HG02642 (cell line): ENCODE data around the gene ARHGEF4.

Experiments
- ATAC-seq: cut with Tn5 transposase; IDR thresholded peaks from one replicate; pipeline ENCODE4 v1.9.1; 2021; ENCODE audit warnings: mild to moderate bottlenecking; ENCODE audit not compliant: unreplicated experiment, poor library complexity

The ARHGEF4 gene

GRCh38 chr2:131044075-131044756 is 207.5 kb downstream of the ARHGEF4 start:
- ATAC-seq: no peak

DNA sequence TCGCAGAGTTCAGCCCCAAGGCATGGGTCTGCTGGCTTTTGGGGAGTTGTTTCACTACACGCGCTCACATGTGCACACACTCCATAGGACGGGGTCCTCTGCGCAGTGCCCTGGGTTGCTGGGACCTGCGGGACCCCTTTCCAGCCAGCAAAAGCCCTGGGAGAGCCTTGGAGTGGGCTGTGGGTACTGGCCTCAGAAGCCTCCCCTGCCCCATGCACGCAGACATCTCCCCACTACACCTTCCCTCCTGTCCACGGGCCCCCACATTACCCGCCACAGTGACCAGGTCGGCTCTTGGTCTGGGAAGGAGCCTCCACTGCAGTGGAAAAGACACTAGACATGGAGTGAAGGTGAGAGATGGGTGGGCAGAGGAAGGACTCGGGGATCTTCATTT is 208.0 kb downstream of the ARHGEF4 start:
- no peak for ATAC-seq

DNA sequence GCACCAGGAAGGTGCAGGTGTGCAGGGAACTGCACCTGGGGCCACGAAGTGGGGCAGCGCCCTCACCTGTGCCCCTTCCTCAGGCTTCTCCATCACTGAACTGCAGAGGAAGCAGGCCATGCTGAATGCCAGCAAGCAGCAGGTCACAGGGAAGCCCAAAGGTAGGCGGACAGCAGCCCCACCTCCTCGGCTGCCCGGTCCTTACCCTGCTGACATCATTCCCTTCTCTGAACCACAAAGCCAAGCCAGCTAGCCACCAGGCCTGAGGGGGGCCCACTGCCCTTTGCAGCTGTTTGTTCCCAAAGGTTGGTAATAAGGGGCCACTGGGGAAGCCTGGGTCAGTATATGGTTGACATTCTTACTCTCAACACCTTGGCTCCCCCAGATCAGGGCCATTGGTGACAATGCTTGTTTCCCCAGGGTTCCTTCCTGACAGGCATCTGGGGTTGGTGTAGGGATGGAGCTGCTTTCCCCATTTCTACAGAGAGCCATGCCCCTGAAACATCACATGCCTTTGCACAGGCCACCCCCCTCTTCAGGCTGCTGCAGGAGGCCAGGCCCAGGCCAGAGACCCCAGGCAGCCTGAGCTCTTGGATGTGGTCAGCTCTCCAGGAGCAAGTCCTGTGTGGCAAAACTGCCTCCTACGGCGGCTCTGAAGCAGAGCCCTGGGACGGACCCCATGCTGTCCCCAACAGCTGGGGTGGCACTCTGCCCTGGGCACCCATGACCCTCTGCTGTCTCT is 208.7 kb downstream of the ARHGEF4 start:
- no peak for ATAC-seq

DNA sequence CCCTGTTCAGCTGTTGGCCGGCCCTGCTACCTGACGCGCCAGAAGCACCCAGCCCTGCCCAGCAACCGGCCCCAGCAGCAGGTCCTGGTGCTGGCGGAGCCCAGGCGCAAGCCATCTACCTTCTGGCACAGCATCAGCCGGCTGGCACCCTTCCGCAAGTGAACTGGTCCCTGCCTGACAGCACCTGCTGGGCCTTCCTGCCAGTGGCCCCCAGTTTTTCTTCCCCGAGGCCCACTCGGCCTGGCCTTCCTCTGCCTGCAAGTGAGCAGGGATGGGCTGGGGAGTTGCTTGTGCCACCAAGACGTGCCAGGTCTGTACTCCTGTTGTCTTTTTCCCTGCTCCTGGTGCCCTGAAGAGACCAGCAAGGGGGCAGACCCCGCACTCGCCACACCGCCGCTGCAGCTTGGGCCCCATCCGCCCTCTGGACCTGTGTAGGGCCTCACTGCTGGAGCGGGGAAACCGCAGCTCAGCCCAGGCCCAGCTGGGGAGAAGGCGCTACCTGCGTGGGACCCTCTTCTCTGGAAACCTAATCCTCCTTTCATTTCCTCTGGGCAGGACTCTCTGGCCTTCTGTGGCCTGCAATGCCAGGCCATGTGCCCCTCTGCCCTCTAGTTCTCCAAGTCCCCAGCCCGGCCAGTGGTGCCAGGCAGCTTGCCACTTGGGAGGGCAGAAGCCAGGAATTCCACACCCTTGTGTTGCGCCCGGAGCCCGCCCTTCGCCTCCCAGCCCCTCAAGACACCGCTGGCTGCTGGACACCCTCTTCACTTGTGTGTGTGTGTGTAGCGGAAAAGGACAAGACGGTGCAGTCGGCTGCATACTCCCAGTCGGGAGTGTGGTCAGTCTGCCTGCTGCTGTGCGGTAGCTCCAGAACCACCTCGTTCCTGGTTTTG is 209.6 kb downstream of the ARHGEF4 start:
- no peak for ATAC-seq

- ATAC-seq: no peak
Observed at GRCh38 chr2:131046918-131047652, 210.4 kb downstream of the ARHGEF4 start.

- ATAC-seq: no peak
Observed at GRCh38 chr2:131047920-131048560, 211.3 kb downstream of the ARHGEF4 start.

- no peak for ATAC-seq
Observed at GRCh38 chr2:131048641-131049040, 211.9 kb downstream of the ARHGEF4 start.

DNA sequence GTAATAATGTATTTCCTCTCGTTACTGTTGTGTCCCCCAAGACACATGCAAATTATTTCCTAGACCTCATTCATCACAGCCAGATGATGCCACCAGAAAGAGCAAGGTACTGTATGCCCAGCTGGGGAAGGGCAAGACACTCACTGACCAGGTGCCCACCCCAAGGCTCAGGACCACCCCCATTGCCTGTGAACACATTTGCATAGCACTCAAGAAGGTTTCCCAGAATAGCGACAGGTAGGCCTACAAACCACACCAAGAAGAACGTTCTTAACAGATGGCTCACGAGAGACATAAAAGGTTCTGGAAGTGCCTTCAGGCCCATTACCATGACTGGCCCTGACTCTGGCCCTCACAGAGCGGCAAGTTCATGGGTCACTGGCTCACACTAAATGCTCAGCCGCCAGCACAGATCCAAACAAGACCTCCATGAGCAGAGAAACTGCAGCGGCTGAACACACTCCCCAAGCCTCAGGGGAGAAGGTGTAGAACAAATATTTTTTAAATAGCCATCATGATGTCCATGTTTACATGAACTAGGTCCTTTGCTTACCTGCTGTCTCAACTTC is 212.5 kb downstream of the ARHGEF4 start:
- ATAC-seq: no peak

GRCh38 chr2:131050896-131051295 is 214.2 kb downstream of the ARHGEF4 start:
- ATAC-seq: no peak

- ATAC-seq: no peak
Observed at GRCh38 chr2:131052741-131053263, 216.1 kb downstream of the ARHGEF4 start.

- ATAC-seq: no peak
Observed at GRCh38 chr2:131054488-131054887, 217.8 kb downstream of the ARHGEF4 start.

DNA sequence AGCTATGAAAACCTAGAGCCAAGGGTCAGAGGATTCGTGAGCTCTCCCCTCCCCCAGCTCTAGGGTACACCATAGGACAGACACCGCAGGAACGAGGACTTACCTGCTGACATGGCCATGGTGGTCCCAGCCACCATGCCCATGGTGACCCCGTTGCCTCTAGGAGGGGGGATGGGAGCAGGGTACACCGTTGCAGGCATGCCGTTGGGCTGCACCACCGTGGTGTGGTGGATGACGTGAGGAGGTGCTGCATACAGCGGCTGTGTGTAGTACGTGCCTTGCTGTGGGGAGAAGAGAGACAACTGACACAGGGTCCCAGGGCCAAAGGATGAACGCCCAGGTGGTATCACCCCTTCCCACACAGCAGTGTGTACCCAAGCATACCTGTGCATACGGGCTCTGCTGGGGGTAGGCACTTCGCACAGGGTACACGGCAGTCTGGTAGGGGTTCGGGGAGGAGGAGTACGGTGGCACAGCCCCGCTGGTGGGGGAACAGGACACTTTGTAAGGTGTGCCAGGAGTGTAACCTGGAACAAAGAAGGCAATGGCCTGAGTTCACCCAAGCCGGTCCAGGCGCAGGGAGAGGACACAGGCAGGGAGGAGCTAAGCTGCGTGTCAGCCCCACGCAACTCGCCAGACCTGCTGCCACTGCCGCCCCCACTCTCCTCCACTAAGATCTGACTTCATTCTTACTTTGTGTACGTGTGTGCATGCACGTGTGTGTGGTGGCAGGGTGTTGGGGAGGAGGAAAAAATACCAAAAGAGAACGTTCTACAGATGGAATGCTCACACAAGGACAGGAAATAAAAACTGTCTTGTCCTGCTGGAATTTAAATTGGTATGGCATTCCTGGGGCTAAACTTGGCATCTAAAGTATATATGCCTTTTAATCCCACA is 218.7 kb downstream of the ARHGEF4 start:
- no peak for ATAC-seq

- no peak for ATAC-seq
Observed at GRCh38 chr2:131056204-131056931, 219.7 kb downstream of the ARHGEF4 start.

GRCh38 chr2:131056932-131057287 is 220.2 kb downstream of the ARHGEF4 start:
- ATAC-seq: no peak

DNA sequence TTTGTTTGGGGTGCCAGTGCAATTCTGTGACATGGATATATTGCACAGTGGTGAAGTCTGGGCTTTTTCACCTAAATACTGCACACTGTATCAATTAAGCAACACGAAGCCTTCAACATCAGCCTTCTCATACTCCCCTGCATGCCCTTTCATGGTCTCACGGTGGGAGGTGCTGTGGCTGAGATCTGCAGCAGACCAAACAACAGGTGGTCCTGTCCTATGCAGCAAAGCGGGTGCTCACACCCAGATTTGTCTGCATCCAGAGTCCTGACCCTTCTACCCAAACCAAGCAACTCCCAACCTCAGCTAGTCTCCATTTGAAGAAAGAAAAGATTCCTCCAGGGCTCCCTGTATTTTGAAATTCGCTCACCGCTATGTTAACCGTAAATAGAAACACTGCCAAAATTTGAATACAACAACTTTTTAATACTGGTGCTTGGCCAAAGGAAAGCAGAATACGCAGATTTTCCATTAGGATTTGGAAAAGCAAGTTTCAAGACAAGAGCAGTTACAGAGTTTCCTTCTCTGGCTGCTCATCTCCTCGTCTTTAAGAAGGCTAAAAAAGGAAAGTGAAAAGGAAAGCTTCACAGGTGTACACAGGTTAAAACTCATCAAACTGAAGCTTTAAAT is 221.6 kb downstream of the ARHGEF4 start:
- no peak for ATAC-seq

DNA sequence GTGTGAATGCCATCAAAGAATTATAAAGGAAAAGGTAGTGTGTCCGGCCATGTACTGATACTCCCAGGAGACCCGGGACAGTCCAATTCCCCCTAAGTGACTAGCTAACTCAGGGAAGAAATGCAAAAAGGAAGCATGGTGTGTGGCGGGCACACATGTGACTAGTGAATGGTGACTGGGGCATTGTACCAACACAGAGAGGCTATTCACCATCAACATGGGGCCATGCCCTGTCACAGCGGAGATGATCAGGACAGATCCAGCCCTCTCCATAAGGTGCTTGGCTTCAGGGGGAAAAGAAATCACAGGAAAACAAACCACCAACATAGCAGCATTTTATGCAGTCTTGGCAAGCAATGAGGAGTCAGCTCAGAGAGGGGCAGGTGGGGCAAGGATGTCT is 222.2 kb downstream of the ARHGEF4 start:
- ATAC-seq: no peak
